HepG2 (cell line): ENCODE data around the gene CACNA2D3. TPM values are rescaled to one million over a fixed set of nuclear protein-coding genes. Genes with fewer than 3 reads are reported as not detected.

ENCODE experiments used
- ATAC-seq: fragments of 200-7000 bp; cut with Tn5 transposase; 3 replicates; pipeline ENCODE4 v1.9.1; 2020; ENCODE audit warnings: mild to moderate bottlenecking, moderate library complexity
- BruUV-seq: library from RNA; stranded (reverse); fragments of 400-500 nt; replicated peaks from 2 replicates; lab custom pipeline; 2021; lab: Mats Ljungman, UMichigan
- CTCF ChIA-PET: fragments of 300-600 bp; formaldehyde crosslinking; extraction: SDS; loops from one replicate; lab custom pipeline; 2021; ENCODE audit warnings: low total read pairs, inconsistent platforms, low intra/inter-chr PET ratio; lab: Yijun Ruan, JAX
- POLR2A ChIA-PET: fragments of 350-600 bp; sonication (Branson Sonifier 250); formaldehyde crosslinking; loops from one replicate; lab custom pipeline; 2020; ENCODE audit warnings: antibody characterized with exemption, inconsistent platforms; lab: Yijun Ruan, JAX
- DNase-seq: peaks from one replicate; pipeline ENCODE4 v3.0.0-alpha.2; 2015; ENCODE audit warnings: low spot score
- FAIRE-seq: peaks from 3 replicates; lab custom pipeline; 2011; peaks lifted over from hg19 to GRCh38; lab: Jason Lieb, UNC
- H2AFZ ChIP-seq: one replicate; pipeline ENCODE4 v1.6.1; 2011; ENCODE audit warnings: low read length, inconsistent platforms
- H3K27ac ChIP-seq: fragments of 300-600 bp; 3 replicates; pipeline ENCODE4 v1.8.0; 2011; ENCODE audit warnings: mixed run types, mild to moderate bottlenecking, mixed read lengths, low read length, inconsistent platforms; ENCODE audit not compliant: insufficient read depth; ENCODE audit errors: extremely low read length
- H3K27me3 ChIP-seq, 2 experiments: fragments of 200-600 bp in 1 of 2; 2 replicates in 1 of 2; 3 replicates in 1 of 2; pipeline versions ENCODE4 v1.6.0 to v1.8.0; 2011; ENCODE audit warnings: low read length in 2 of 2, mild to moderate bottlenecking in 2 of 2, moderate library complexity in 2 of 2, inconsistent platforms in 1 of 2; ENCODE audit not compliant: insufficient read depth in 2 of 2, control insufficient read depth in 1 of 2
- H3K36me3 ChIP-seq, 2 experiments: fragments of 200-600 bp in 1 of 2; replicated peaks in 1 of 2; 2 replicates in 1 of 2; 3 replicates in 1 of 2; pipeline versions ENCODE4 v1.5.1 to v1.8.0; 2011; ENCODE audit warnings: low read length in 2 of 2, inconsistent platforms in 1 of 2; ENCODE audit not compliant: insufficient read depth in 2 of 2, control insufficient read depth in 1 of 2
- H3K4me1 ChIP-seq: 2 replicates; pipeline ENCODE4 v1.5.1; 2012; ENCODE audit warnings: low read length, inconsistent platforms; ENCODE audit not compliant: insufficient read depth
- H3K4me2 ChIP-seq: 2 replicates; pipeline ENCODE4 v1.6.0; 2011; ENCODE audit warnings: low read depth, low read length, inconsistent platforms
- H3K4me3 ChIP-seq, 3 experiments: fragments of 200-600 bp in 1 of 3; sonication (generic), shearing (Covaris generic) in 1 of 3; replicated peaks in 1 of 3; 2 replicates each; pipeline ENCODE4 v1.5.1; 2011 to 2016; ENCODE audit warnings: low read length in 3 of 3, inconsistent platforms in 2 of 3, low read depth in 2 of 3, mild to moderate bottlenecking in 2 of 3, control low read depth in 1 of 3, mixed read lengths in 1 of 3; ENCODE audit not compliant: insufficient read depth in 1 of 3
- H3K79me2 ChIP-seq: one replicate; pipeline ENCODE4 v1.6.1; 2011; ENCODE audit warnings: low read length, inconsistent platforms; ENCODE audit not compliant: insufficient read depth
- H3K9ac ChIP-seq: 2 replicates; pipeline ENCODE4 v1.6.0; 2011; ENCODE audit warnings: mild to moderate bottlenecking, low read depth, low read length, inconsistent platforms; ENCODE audit not compliant: insufficient read depth
- H3K9me3 ChIP-seq: 2 replicates; pipeline ENCODE4 v1.5.1; 2012; ENCODE audit warnings: mild to moderate bottlenecking, low read length
- H4K20me1 ChIP-seq: 2 replicates; pipeline ENCODE4 v1.6.0; 2011; ENCODE audit warnings: inconsistent platforms, mild to moderate bottlenecking, low read length, moderate library complexity; ENCODE audit not compliant: insufficient read depth
- HMGXB4 ChIP-seq, 2 experiments: sonication (generic) in 1 of 2; formaldehyde crosslinking in 1 of 2; IDR thresholded peaks; 2 replicates each; pipeline versions ENCODE4 v1.4.0 to v1.6.1; 2018 to 2020; ENCODE audit warnings: missing genetic modification reagents in 2 of 2, borderline replicate concordance in 1 of 2, low read depth in 1 of 2, mild to moderate bottlenecking in 1 of 2, missing biosample characterization in 1 of 2
- MAFK ChIP-seq, 2 experiments: IDR thresholded peaks in 1 of 2; conservative IDR thresholded peaks in 1 of 2; 2 replicates each; pipeline ENCODE4 v1.6.1; 2011; ENCODE audit warnings: improper control_type of control experiment in 2 of 2, low read length in 2 of 2
- NFKB2 ChIP-seq: sonication (generic); formaldehyde crosslinking; IDR thresholded peaks from 2 replicates; pipeline ENCODE4 v1.4.0; 2020; ENCODE audit warnings: missing genetic modification reagents, borderline replicate concordance
- NPAS2 ChIP-seq: sonication (generic); formaldehyde crosslinking; IDR thresholded peaks from 2 replicates; pipeline ENCODE4 v1.8.0; 2022; ENCODE audit warnings: mild to moderate bottlenecking, missing genetic modification reagents, borderline replicate concordance
- PHB2 ChIP-seq: fragments of 450-650 bp; IDR thresholded peaks from 2 replicates; pipeline ENCODE4 v1.6.1; 2018; ENCODE audit not compliant: partially characterized antibody
- RORA ChIP-seq: sonication (generic); formaldehyde crosslinking; IDR thresholded peaks from 2 replicates; pipeline ENCODE4 v1.5.0; 2020; ENCODE audit warnings: mild to moderate bottlenecking, missing genetic modification reagents, moderate library complexity
- SP1 ChIP-seq, 2 experiments: fragments of 450-650 bp in 1 of 2; sonication (generic) in 1 of 2; formaldehyde crosslinking in 1 of 2; IDR thresholded peaks; 2 replicates each; pipeline versions ENCODE4 v1.4.0 to v1.6.1; 2016 to 2020; ENCODE audit warnings: missing genetic modification reagents in 1 of 2
- TAF1 ChIP-seq: sonication (generic); formaldehyde crosslinking; IDR thresholded peaks from 2 replicates; pipeline ENCODE4 v1.4.0; 2020; ENCODE audit warnings: missing genetic modification reagents
- TERF1 ChIP-seq: sonication (generic); formaldehyde crosslinking; IDR thresholded peaks from 2 replicates; pipeline ENCODE4 v1.8.0; 2022; ENCODE audit warnings: mild to moderate bottlenecking, missing genetic modification reagents, moderate library complexity
- TOPORS ChIP-seq: sonication (generic); formaldehyde crosslinking; IDR thresholded peaks from 2 replicates; pipeline ENCODE4 v1.8.0; 2023; ENCODE audit warnings: mild to moderate bottlenecking, missing genetic modification reagents
- ZKSCAN8 ChIP-seq: IDR thresholded peaks from 2 replicates; pipeline ENCODE4 v1.6.1; 2016; ENCODE audit warnings: borderline replicate concordance, missing genetic modification reagents, missing compliant biosample characterization
- ZZZ3 ChIP-seq: sonication (generic); formaldehyde crosslinking; IDR thresholded peaks from 2 replicates; pipeline ENCODE4 v1.4.0; 2020; ENCODE audit warnings: missing genetic modification reagents, mild to moderate bottlenecking, borderline replicate concordance
- WGBS: methylation state at CpG from one replicate; pipeline ENCODE4 v1.1.6; 2017; ENCODE audit warnings: low lambda C conversion rate; 5-methylcytosine and 5-hydroxymethylcytosine counted together
- in situ Hi-C: cut with HindIII; loops from 2 replicates; pipeline ENCODE4 v1.10.0; 2017; ENCODE audit warnings: low pct_unique_long_range_greater_than_20kb; ENCODE audit not compliant: extremely low pct_ligation_motif_present
- intact Hi-C: fragments of 100-400 bp; cut with micrococcal nuclease; formaldehyde crosslinking; loops from one replicate; pipeline ENCODE4 v1.10.0; 2022; ENCODE audit not compliant: unreplicated experiment
- polyA plus RNA-seq, 8 experiments: library from polyadenylated mRNA; depleted of rRNA in 3 of 8; stranded (reverse) in 7 of 8; unstranded in 1 of 8; fragments of >200 nt; fragmentation: Illumina TruSeq in 4 of 8; extraction: Trizol in 4 of 8; gene quantifications; 2 replicates each; pipeline versions ENCODE4 v1.2.1 to v1.2.3, GENCODE V29; 2011 to 2016; ENCODE audit warnings: low read depth in 4 of 8, missing spikeins in 1 of 8, mixed read lengths in 1 of 8; ENCODE audit not compliant: insufficient read depth in 1 of 8
- total RNA-seq, 5 experiments: library from RNA; depleted of rRNA; stranded (reverse); fragments of >200 nt; fragmentation: Illumina TruSeq; extraction: Trizol; gene quantifications; 2 replicates each; pipeline ENCODE4 v1.2.3, GENCODE V29; 2016; ENCODE audit warnings: low read depth in 1 of 5

CACNA2D3 gene
- total and polyA plus RNA-seq, 2 of the 13 experiments (the other 11 are each of a cell fraction or from before 2014, with no cell fraction given): not detected

- H4K20me1 ChIP-seq: no peaks in the 10 kb centered on the region
- no peak for DNase-seq
- 10% methylated on average over 1 of the region's 1 CpG for WGBS
- H3K4me1 ChIP-seq: no peaks in the 10 kb centered on the region
- H3K79me2 ChIP-seq: no peaks in the 10 kb centered on the region
- H3K4me2 ChIP-seq: no peak overlapping the region
- H2AFZ ChIP-seq: no peak overlapping the region
- no peak overlapping the region for H3K4me3 ChIP-seq
- H3K36me3 ChIP-seq: no peaks in the 10 kb centered on the region
- no TSS peak for BruUV-seq
- H3K27ac ChIP-seq: no peak overlapping the region
- TF ChIP-seq TERF1 (CRISPR knock-in tag) (no peak), NFKB2 (CRISPR knock-in tag) (no peak), PHB2 (no peak), HMGXB4 (CRISPR knock-in tag; IDR thresholded peaks at IDR 0.05; ENCODE audit: borderline replicate concordance in 1 of 2, low read depth in 1 of 2) (no peak), TOPORS (CRISPR knock-in tag) (no peak), NPAS2 (CRISPR knock-in tag) (no peak), SP1 (IDR thresholded peaks at IDR 0.05) (no peak), SP1 (CRISPR knock-in tag; IDR thresholded peaks at IDR 0.05) (no peak), MAFK (conservative IDR thresholded peaks at IDR 0.05 in 1 of 2, IDR thresholded peaks at IDR 0.05 in 1 of 2; ENCODE audit: low read length in 2 of 2) (no peak), RORA (CRISPR knock-in tag) (no peak), ZZZ3 (CRISPR knock-in tag) (no peak), ZKSCAN8 (no peak), TAF1 (CRISPR knock-in tag) (no peak)
- TF ChIP-seq, all 625 proteins: peak for 0
- Histone ChIP-seq H3K9ac (no peak overlapping the region), H3K27me3 (peaks cover 0 to 3% of the 10 kb centered on the region in 2 experiments; a peak in 2 of 5 replicates), H3K9me3 (no peaks in the 10 kb centered on the region)
- CTCF ChIA-PET: no interaction called here
- no peak for ATAC-seq
- POLR2A ChIA-PET: no interaction called here
- FAIRE-seq: no peak
- intact Hi-C loops (no loop called here), in situ Hi-C loops (no loop called here)
These were observed 509.9 kb downstream of the CACNA2D3 start for GRCh38 chr3:54632326-54632665.
